IPS-15b (cell line): ENCODE data around the gene NBEA.
A peak's percentile ranks its signal among the peaks of the same experiment; 100 is the strongest.

Source experiments
- H3K27me3 ChIP-seq: one replicate; pipeline ENCODE4 v1.6.1; 2013; ENCODE audit warnings: low read length; ENCODE audit not compliant: control insufficient read depth, insufficient read depth
- H3K36me3 ChIP-seq: one replicate; pipeline ENCODE4 v1.6.1; 2013; ENCODE audit warnings: low read length; ENCODE audit not compliant: control insufficient read depth, insufficient read depth
- H3K4me1 ChIP-seq: one replicate; pipeline ENCODE4 v1.6.1; 2013; ENCODE audit warnings: mild to moderate bottlenecking, low read length; ENCODE audit not compliant: control insufficient read depth, insufficient read depth
- H3K4me3 ChIP-seq: one replicate; pipeline ENCODE4 v1.5.1; 2013; ENCODE audit warnings: low read depth, low read length
- H3K9ac ChIP-seq: one replicate; pipeline ENCODE4 v1.6.1; 2013; ENCODE audit warnings: low read depth, mild to moderate bottlenecking, low read length
- H3K9me3 ChIP-seq: one replicate; pipeline ENCODE4 v1.6.1; 2013; ENCODE audit warnings: mild to moderate bottlenecking, low read length; ENCODE audit not compliant: control insufficient read depth, insufficient read depth

Gene NBEA

DNA sequence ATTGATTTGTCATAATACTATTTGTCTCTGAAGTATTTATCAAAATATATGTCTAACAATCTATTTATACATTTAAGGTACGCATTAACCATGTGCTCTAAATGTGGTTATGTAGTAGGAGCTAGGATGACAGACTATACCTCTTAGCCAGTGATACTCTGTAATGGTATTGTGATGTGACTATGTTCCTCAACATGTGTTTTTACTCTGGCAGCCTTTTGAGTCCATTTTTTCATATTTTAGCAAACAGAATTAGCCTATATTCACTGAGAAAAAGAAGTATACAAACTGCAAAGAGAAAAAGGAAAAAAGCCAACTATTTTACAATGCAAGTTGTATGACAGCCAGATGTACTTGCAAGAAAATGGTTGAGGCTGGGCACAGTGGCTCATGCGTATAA is 507.8 kb downstream of the NBEA start:
- no peak overlapping the region for H3K4me3 ChIP-seq
- H3K9ac ChIP-seq = no peak overlapping the region
- no peaks in the 10 kb centered on the region for H3K9me3 ChIP-seq
- no peaks in the 10 kb centered on the region for H3K36me3 ChIP-seq
- H3K27me3 ChIP-seq = no peaks in the 10 kb centered on the region
- no peaks in the 10 kb centered on the region for H3K4me1 ChIP-seq

GRCh38 chr13:35455022-35455421 is 513.0 kb downstream of the NBEA start:
- Histone ChIP-seq H3K4me3 (no peak overlapping the region), H3K9me3 (no peaks in the 10 kb centered on the region), H3K9ac (no peak overlapping the region), H3K27me3 (no peaks in the 10 kb centered on the region), H3K36me3 (no peaks in the 10 kb centered on the region), H3K4me1 (no peaks in the 10 kb centered on the region)

GRCh38 chr13:35457258-35457657 is 515.2 kb downstream of the NBEA start:
- Histone ChIP-seq H3K4me1 (no peaks in the 10 kb centered on the region), H3K36me3 (no peaks in the 10 kb centered on the region), H3K27me3 (no peaks in the 10 kb centered on the region), H3K9me3 (no peaks in the 10 kb centered on the region), H3K4me3 (no peak overlapping the region), H3K9ac (no peak overlapping the region)

DNA sequence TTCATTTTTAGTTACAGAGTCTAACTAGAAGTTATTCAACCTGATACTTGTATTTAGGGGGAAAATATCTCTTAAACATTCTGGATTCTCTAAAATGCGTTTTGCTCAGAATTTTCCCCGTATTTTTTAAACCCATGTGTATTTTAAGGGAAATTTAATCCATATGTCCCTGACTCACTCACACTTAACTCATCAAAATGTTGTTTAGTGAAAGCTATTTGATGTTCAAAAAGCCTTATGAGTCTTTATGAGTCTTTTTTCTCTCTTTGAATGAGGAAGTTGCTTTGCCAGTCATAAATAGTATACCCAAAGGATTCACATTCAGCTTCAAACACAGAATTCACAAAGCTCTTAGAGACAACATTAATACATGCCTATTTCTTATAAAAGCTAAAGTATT is 518.0 kb downstream of the NBEA start:
- Histone ChIP-seq H3K4me1 (no peaks in the 10 kb centered on the region), H3K36me3 (no peaks in the 10 kb centered on the region), H3K4me3 (no peak overlapping the region)

GRCh38 chr13:35465371-35465770 is 523.3 kb downstream of the NBEA start:
- peaks cover 14% of the 10 kb centered on the region for H3K27me3 ChIP-seq
- no peaks in the 10 kb centered on the region for H3K4me1 ChIP-seq
- H3K9ac ChIP-seq = no peak overlapping the region
- H3K4me3 ChIP-seq = no peak overlapping the region
- no peaks in the 10 kb centered on the region for H3K36me3 ChIP-seq
- H3K9me3 ChIP-seq = no peaks in the 10 kb centered on the region

More for the DNA sequence above, 518.0 kb downstream of the NBEA start:
- no peak overlapping the region for H3K9ac ChIP-seq
- no peaks in the 10 kb centered on the region for H3K27me3 ChIP-seq
- H3K9me3 ChIP-seq = no peaks in the 10 kb centered on the region

DNA sequence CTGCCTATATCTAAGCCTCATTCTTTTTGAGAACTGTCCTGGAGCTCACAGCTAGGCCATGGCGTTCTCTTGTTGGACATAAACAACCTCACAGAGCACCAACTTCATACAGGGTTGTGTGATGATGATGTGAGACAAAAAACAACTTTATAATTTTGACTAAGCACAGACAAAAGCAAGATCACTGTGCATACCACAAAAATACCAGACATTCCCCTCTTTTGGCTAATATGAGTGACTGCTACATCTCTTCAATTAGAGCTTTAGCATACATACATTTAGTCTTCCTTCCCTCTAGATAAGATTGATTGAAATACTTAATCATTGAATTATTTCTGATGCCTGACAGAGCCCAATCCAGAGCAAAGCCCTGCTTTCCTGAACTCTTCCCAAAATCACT is 526.1 kb downstream of the NBEA start:
- Histone ChIP-seq H3K36me3 (no peaks in the 10 kb centered on the region), H3K27me3 (peaks cover 41% of the 10 kb centered on the region), H3K4me3 (no peak overlapping the region), H3K4me1 (no peaks in the 10 kb centered on the region), H3K9ac (no peak overlapping the region), H3K9me3 (no peaks in the 10 kb centered on the region)

DNA sequence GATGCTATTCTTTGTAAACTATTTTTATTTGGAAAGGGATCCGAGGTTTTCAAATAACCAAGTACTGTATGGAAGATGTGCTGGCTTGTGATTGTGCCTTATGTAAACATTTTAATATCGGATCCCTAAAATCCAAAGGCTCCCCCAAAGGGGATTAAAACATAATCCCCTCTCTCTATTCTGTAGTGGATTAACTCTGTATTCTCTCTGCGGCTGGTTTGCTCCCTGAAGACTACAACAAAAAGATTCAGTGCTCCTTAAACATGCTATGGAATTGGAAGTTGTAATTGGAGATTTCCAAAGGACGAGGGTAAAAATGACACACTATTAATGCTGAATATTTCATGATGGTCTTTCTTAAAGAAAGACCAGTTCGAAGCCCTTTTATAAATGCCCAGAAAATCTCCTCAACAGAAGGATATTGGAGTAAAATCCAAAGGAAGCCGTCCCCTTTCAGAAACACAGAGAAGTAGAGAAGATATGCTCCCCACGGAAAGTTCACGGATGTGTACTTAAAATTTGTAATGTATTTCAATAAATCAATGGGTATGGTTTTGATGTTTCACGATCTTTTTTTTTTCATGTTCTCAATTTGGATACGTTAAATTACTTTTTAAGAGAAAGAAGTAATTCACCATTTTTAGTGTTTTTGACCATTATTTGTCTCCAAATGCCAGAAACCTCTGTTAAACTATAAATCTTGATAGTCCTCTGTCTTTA is 527.9 kb downstream of the NBEA start:
- H3K9ac ChIP-seq = no peak overlapping the region

GRCh38 chr13:35470671-35471661 is 528.9 kb downstream of the NBEA start:
- no peaks in the 10 kb centered on the region for H3K36me3 ChIP-seq
- H3K27me3 ChIP-seq = peaks cover 69% of the 10 kb centered on the region
- peak overlapping the region; percentile 74 for H3K4me3 ChIP-seq
- peaks cover 5% of the 10 kb centered on the region for H3K4me1 ChIP-seq
- H3K9ac ChIP-seq = peak overlapping the region; percentile 48
- H3K9me3 ChIP-seq = no peaks in the 10 kb centered on the region

More for the DNA sequence above, 527.9 kb downstream of the NBEA start:
- Histone ChIP-seq H3K36me3 (no peaks in the 10 kb centered on the region), H3K9me3 (no peaks in the 10 kb centered on the region), H3K27me3 (peaks cover 59% of the 10 kb centered on the region), H3K4me3 (peak overlapping the region; percentile 74), H3K4me1 (peaks cover 5% of the 10 kb centered on the region)

DNA sequence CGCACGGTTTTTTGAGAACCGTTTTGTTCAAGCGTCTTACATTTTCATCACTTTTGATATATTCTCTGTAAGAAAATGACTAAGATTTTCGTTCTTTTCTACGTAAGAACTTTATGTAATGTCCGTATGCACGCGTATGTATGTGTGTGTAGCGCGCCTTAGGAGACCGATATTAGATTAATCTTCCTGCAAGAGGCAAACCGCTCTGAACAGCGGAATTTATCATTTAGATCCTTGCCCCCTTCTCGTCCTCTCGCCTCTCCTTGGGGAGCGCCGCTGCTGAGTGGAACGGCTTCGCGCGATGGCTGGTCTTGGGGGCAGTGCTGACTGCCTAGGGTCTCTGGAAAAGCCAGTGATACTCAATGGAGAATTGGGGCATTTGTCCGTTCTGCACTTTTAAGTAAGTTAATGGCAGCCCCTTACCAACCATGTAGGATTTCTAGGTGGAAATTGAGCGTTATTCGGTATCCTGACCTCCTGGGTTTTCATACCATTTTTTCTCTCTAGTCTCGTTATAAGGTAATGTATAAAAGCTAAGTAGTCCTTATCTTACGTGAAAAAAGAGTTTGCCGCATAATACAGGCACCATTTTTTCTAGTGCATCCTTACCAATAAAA is 529.7 kb downstream of the NBEA start:
- Histone ChIP-seq H3K36me3 (no peaks in the 10 kb centered on the region), H3K9me3 (no peaks in the 10 kb centered on the region), H3K27me3 (peaks cover 77% of the 10 kb centered on the region), H3K4me3 (peak overlapping the region; percentile 74), H3K9ac (no peak overlapping the region), H3K4me1 (peaks cover 7% of the 10 kb centered on the region)

GRCh38 chr13:35472323-35472881 is 530.3 kb downstream of the NBEA start:
- Histone ChIP-seq H3K9me3 (no peaks in the 10 kb centered on the region), H3K9ac (no peak overlapping the region), H3K4me1 (peaks cover 10% of the 10 kb centered on the region), H3K36me3 (no peaks in the 10 kb centered on the region), H3K4me3 (peak overlapping the region; percentile 74), H3K27me3 (peaks cover 83% of the 10 kb centered on the region)

- Histone ChIP-seq H3K36me3 (no peaks in the 10 kb centered on the region), H3K9me3 (no peaks in the 10 kb centered on the region), H3K4me1 (peaks cover 14% of the 10 kb centered on the region), H3K4me3 (no peak overlapping the region), H3K27me3 (peaks cover 92% of the 10 kb centered on the region), H3K9ac (no peak overlapping the region)
Observed at GRCh38 chr13:35473206-35473775, 531.2 kb downstream of the NBEA start.
